GM21619 (cell line): ENCODE measurements around the gene CDON.
"Not testable (repeated sequence)": the region's sequence is repeated elsewhere in the genome, so short reads cannot be mapped to it uniquely, and the experiment has no call there.

Experiments
- ATAC-seq: cut with Tn5 transposase; IDR thresholded peaks from one replicate; pipeline ENCODE4 v1.9.1; 2021; ENCODE audit not compliant: unreplicated experiment

Gene CDON

GRCh38 chr11:125925804-125926203, 136.9 kb downstream of the CDON start:
- no peak for ATAC-seq

GRCh38 chr11:125925247-125925740, 137.4 kb downstream of the CDON start:
- ATAC-seq = no peak

- no peak for ATAC-seq
These were observed 138.2 kb downstream of the CDON start for GRCh38 chr11:125924384-125925007.

- no peak for ATAC-seq
These were observed 139.0 kb downstream of the CDON start for GRCh38 chr11:125923633-125924032.

GRCh38 chr11:125923012-125923579, 139.6 kb downstream of the CDON start:
- peak; percentile 75 for ATAC-seq

GRCh38 chr11:125922156-125922555, 140.5 kb downstream of the CDON start:
- no peak for ATAC-seq

- ATAC-seq = no peak
These were observed 141.6 kb downstream of the CDON start for GRCh38 chr11:125921042-125921441.

- ATAC-seq = no peak
These were observed 144.4 kb downstream of the CDON start for GRCh38 chr11:125918140-125918840.

- ATAC-seq = no peak
These were observed 145.9 kb downstream of the CDON start for GRCh38 chr11:125916683-125917347.

GRCh38 chr11:125914601-125915000, 148.1 kb downstream of the CDON start:
- not testable (repeated sequence) for ATAC-seq

- ATAC-seq = no peak
These were observed 152.3 kb downstream of the CDON start for GRCh38 chr11:125910226-125910849.
